Fibroblast of peridontal ligament (primary cell): ENCODE results near the gene WASHC2A.
"Not testable (repeated sequence)": the region's sequence is repeated elsewhere in the genome, so short reads cannot be mapped to it uniquely, and the experiment has no call there.

Source experiments
- DNase-seq: peaks from one replicate; pipeline ENCODE4 v3.0.0-alpha.2; 2010; ENCODE audit errors: extremely low read depth

Gene WASHC2A

GRCh38 chr10:50068352-50068659 is 552 bp downstream of the WASHC2A start:
- not testable (repeated sequence) for DNase-seq

- not testable (repeated sequence) for DNase-seq
Observed at GRCh38 chr10:50075139-50075538, 7.4 kb downstream of the WASHC2A start.

- DNase-seq = peak; percentile 15
Observed at GRCh38 chr10:50075544-50075943, 7.8 kb downstream of the WASHC2A start.

GRCh38 chr10:50091304-50091703 is 23.6 kb downstream of the WASHC2A start:
- not testable (repeated sequence) for DNase-seq

- not testable (repeated sequence) for DNase-seq
Observed at GRCh38 chr10:50092928-50093327, 25.2 kb downstream of the WASHC2A start.

GRCh38 chr10:50094630-50095029 is 26.9 kb downstream of the WASHC2A start:
- not testable (repeated sequence) for DNase-seq

GRCh38 chr10:50095402-50095801 is 27.6 kb downstream of the WASHC2A start:
- DNase-seq = not testable (repeated sequence)

GRCh38 chr10:50096722-50097121 is 29.0 kb downstream of the WASHC2A start:
- not testable (repeated sequence) for DNase-seq

- not testable (repeated sequence) for DNase-seq
Observed at GRCh38 chr10:50098645-50099044, 30.9 kb downstream of the WASHC2A start.

GRCh38 chr10:50101139-50101582 is 33.4 kb downstream of the WASHC2A start:
- DNase-seq = not testable (repeated sequence)

GRCh38 chr10:50101747-50102146 is 34.0 kb downstream of the WASHC2A start:
- DNase-seq = not testable (repeated sequence)

GRCh38 chr10:50102267-50102666 is 34.5 kb downstream of the WASHC2A start:
- not testable (repeated sequence) for DNase-seq

GRCh38 chr10:50108999-50109698 is 41.4 kb downstream of the WASHC2A start:
- not testable (repeated sequence) for DNase-seq

- DNase-seq = not testable (repeated sequence)
Observed at GRCh38 chr10:50112419-50113112, 44.8 kb downstream of the WASHC2A start.

- DNase-seq = not testable (repeated sequence)
Observed at GRCh38 chr10:50126765-50127164, 59.0 kb downstream of the WASHC2A start.

GRCh38 chr10:50127770-50128292 is 60.1 kb downstream of the WASHC2A start:
- not testable (repeated sequence) for DNase-seq

GRCh38 chr10:50131245-50131965 is 63.7 kb downstream of the WASHC2A start:
- not testable (repeated sequence) for DNase-seq

GRCh38 chr10:50132322-50132721 is 64.6 kb downstream of the WASHC2A start:
- not testable (repeated sequence) for DNase-seq

- not testable (repeated sequence) for DNase-seq
Observed at GRCh38 chr10:50132841-50133240, 65.1 kb downstream of the WASHC2A start.

- not testable (repeated sequence) for DNase-seq
Observed at GRCh38 chr10:50143512-50144174, 75.9 kb downstream of the WASHC2A start.

- DNase-seq = peak; percentile 60
Observed at GRCh38 chr10:50145575-50145974, 77.8 kb downstream of the WASHC2A start.
